K562 (cell line): ENCODE data around the gene IGF2R. TPM values are rescaled to one million over a fixed set of nuclear protein-coding genes. Genes with fewer than 3 reads are reported as not detected.
A peak's percentile ranks its signal among the peaks of the same experiment; 100 is the strongest.

ENCODE experiments used
- C11orf30 ChIP-seq: fragments of 450-650 bp; IDR thresholded peaks from 2 replicates; pipeline ENCODE4 v1.6.1; 2016; ENCODE audit warnings: low read depth, mild to moderate bottlenecking
- CREBBP ChIP-seq: IDR thresholded peaks from one replicate; pipeline ENCODE4 v1.6.1; 2012; ENCODE audit warnings: low read depth, mild to moderate bottlenecking, control low read depth, inconsistent platforms, low read length
- CREM ChIP-seq: IDR thresholded peaks from 2 replicates; pipeline ENCODE4 v1.6.1; 2014; ENCODE audit warnings: antibody characterized with exemption, low read depth
- CUX1 ChIP-seq: fragments of 200-800 bp; sonication (Bioruptor generic); IDR thresholded peaks from 2 replicates; pipeline ENCODE4 v1.6.1; 2016; ENCODE audit warnings: missing genetic modification characterization, missing compliant biosample characterization
- FIP1L1 ChIP-seq: fragments of 200-400 bp; formaldehyde crosslinking; IDR thresholded peaks from 2 replicates; pipeline ENCODE4 v1.6.1; 2018; ENCODE audit warnings: mild to moderate bottlenecking, low read depth, low read length; ENCODE audit not compliant: poor library complexity, severe bottlenecking
- GTF2B ChIP-seq: IDR thresholded peaks from 2 replicates; pipeline ENCODE4 v1.6.1; 2011; ENCODE audit not compliant: insufficient read length; ENCODE audit errors: extremely low read depth
- GTF2E2 ChIP-seq: fragments of 200-800 bp; sonication (Bioruptor generic); IDR thresholded peaks from 2 replicates; pipeline ENCODE4 v1.6.1; 2016; ENCODE audit warnings: missing genetic modification characterization, missing compliant biosample characterization
- ILK ChIP-seq: fragments of 450-650 bp; IDR thresholded peaks from 2 replicates; pipeline ENCODE4 v1.6.1; 2016; ENCODE audit warnings: missing genetic modification characterization, low read depth, mild to moderate bottlenecking, missing compliant biosample characterization, moderate library complexity, borderline replicate concordance
- L3MBTL2 ChIP-seq: fragments of 450-650 bp; IDR thresholded peaks from 2 replicates; pipeline ENCODE4 v1.6.1; 2016; ENCODE audit warnings: mild to moderate bottlenecking, moderate library complexity
- MNT ChIP-seq, 2 experiments: fragments of 450-650 bp; conservative IDR thresholded peaks; 2 replicates each; pipeline ENCODE4 v1.6.1; 2017; ENCODE audit warnings: mild to moderate bottlenecking in 2 of 2, moderate library complexity in 2 of 2
- NONO ChIP-seq, 2 experiments: fragments of 200-400 bp in 1 of 2; fragments of 450-650 bp in 1 of 2; formaldehyde crosslinking in 1 of 2; IDR thresholded peaks; 2 replicates each; pipeline ENCODE4 v1.6.1; 2017; ENCODE audit warnings: low read depth in 2 of 2, mild to moderate bottlenecking in 2 of 2, moderate library complexity in 2 of 2, low read length in 1 of 2
- PHTF2 ChIP-seq: fragments of 250-450 bp; sonication (Bioruptor Pico); IDR thresholded peaks from 2 replicates; pipeline ENCODE4 v1.5.0; 2021; ENCODE audit warnings: mild to moderate bottlenecking
- SIRT6 ChIP-seq: IDR thresholded peaks from one replicate; pipeline ENCODE4 v1.6.1; 2012; ENCODE audit warnings: low read depth, mild to moderate bottlenecking, control low read depth, inconsistent platforms, low read length, moderate library complexity
- SNIP1 ChIP-seq: fragments of 450-650 bp; IDR thresholded peaks from 2 replicates; pipeline ENCODE4 v1.7.1; 2017; ENCODE audit warnings: low read depth, mild to moderate bottlenecking
- TCF3 ChIP-seq: sonication (generic); formaldehyde crosslinking; IDR thresholded peaks from 2 replicates; pipeline ENCODE4 v1.4.0; 2020; ENCODE audit warnings: mild to moderate bottlenecking, missing genetic modification reagents
- U2AF1 ChIP-seq: fragments of 200-400 bp; formaldehyde crosslinking; optimal IDR thresholded peaks from 2 replicates; pipeline ENCODE3; 2017; ENCODE audit warnings: mild to moderate bottlenecking, low read depth, low read length, moderate library complexity
- ZFP36 ChIP-seq: fragments of 150-350 bp; IDR thresholded peaks from 2 replicates; pipeline ENCODE4 v1.6.1; 2018; ENCODE audit warnings: low read length, low read depth; ENCODE audit not compliant: partially characterized antibody
- ZNF224 ChIP-seq: sonication (generic); formaldehyde crosslinking; IDR thresholded peaks from 2 replicates; pipeline ENCODE4 v1.8.0; 2022; ENCODE audit warnings: mild to moderate bottlenecking, missing genetic modification reagents
- ZNF280B ChIP-seq: fragments of 250-450 bp; sonication (Bioruptor Pico); IDR thresholded peaks from 2 replicates; pipeline ENCODE4 v1.5.1; 2021; ENCODE audit warnings: mild to moderate bottlenecking
- ZSCAN32 ChIP-seq: fragments of 450-650 bp; formaldehyde crosslinking; IDR thresholded peaks from 2 replicates; pipeline ENCODE4 v1.4.0; 2020; ENCODE audit warnings: mild to moderate bottlenecking, moderate library complexity
- polyA plus RNA-seq, 8 experiments: library from polyadenylated mRNA; depleted of rRNA in 4 of 8; stranded (reverse) in 5 of 8; unstranded in 3 of 8; fragments of >200 nt; fragmentation: Nextera tagmentation in 2 of 8; fragmentation: Illumina TruSeq in 1 of 8; extraction: Ambion mirVana in 2 of 8; extraction: Trizol in 1 of 8; gene quantifications; 2 replicates each; pipeline versions ENCODE4 v1.2.1 to v1.2.3, GENCODE V29; 2011 to 2014; ENCODE audit warnings: inconsistent platforms in 1 of 8, missing spikeins in 1 of 8
- total RNA-seq, 7 experiments: library from RNA; depleted of rRNA in 6 of 7; stranded (reverse); fragments of >200 nt in 6 of 7; fragmentation: Illumina TruSeq in 2 of 7; extraction: Trizol in 2 of 7; gene quantifications; 2 replicates each; pipeline versions ENCODE4 v1.2.1 to v1.2.3, GENCODE V29; 2011 to 2021; ENCODE audit warnings: low replicate concordance in 1 of 7

Gene IGF2R
- total and polyA plus RNA-seq, 9 of the 15 experiments (the other 6 are each of a cell fraction or from before 2014, with no cell fraction given) = 3.5 to 92.3 (median 34.5) TPM

- TF ChIP-seq MNT (conservative IDR thresholded peaks at IDR 0.05) = 0 out of 4 replicates have a peak, but pooled peaks of 1 of the 2 experiments have one; percentile 47
- no peak for TF ChIP-seq GTF2E2 (tag)
- TF ChIP-seq U2AF1 = no peak
- TF ChIP-seq CUX1 (CRISPR knock-in tag) = no peak
- no peak for TF ChIP-seq PHTF2 (CRISPR knock-in tag)
- no peak for TF ChIP-seq SNIP1
- TF ChIP-seq ZFP36 = peak; percentile 95
- TF ChIP-seq CREM = no peak
- TF ChIP-seq C11orf30 = no peak
- no peak for TF ChIP-seq GTF2B
- peak; percentile 83 for TF ChIP-seq TCF3 (CRISPR knock-in tag)
- no peak for TF ChIP-seq ZSCAN32 (CRISPR knock-in tag)
- TF ChIP-seq ZNF224 (CRISPR knock-in tag) = no peak
- peak; percentile 33; the same call in 1 of the 2 replicates for TF ChIP-seq L3MBTL2
- TF ChIP-seq FIP1L1 = no peak
- no peak for TF ChIP-seq SIRT6
- no peak for TF ChIP-seq ZNF280B (CRISPR knock-in tag)
- no peak for TF ChIP-seq CREBBP
- no peak for TF ChIP-seq NONO (IDR thresholded peaks at IDR 0.05; ENCODE audit: low read depth in 2 of 2, low read length in 1 of 2)
- TF ChIP-seq ILK (tag) = no peak
Measured at GRCh38 chr6:159999240-159999671, 30.4 kb downstream of the IGF2R start (continued).
